Prostate gland (tissue), 2 donors: ENCODE data around the gene MRPS23. TPM values are rescaled to one million over a fixed set of nuclear protein-coding genes. Genes with fewer than 3 reads are reported as not detected.

ENCODE experiments used
- DNase-seq: peaks from one replicate; pipeline ENCODE4 v3.0.0-alpha.2; 2019; ENCODE audit warnings: low spot score
- H3K27ac ChIP-seq, 2 donors: fragments of 200-600 bp; sonication (generic); 2 replicates each; pipeline ENCODE4 v1.5.1; 2017 to 2019
- H3K27me3 ChIP-seq: fragments of 200-600 bp; sonication (generic); replicated peaks from 2 replicates; pipeline ENCODE4 v1.5.1; 2019; ENCODE audit not compliant: insufficient read depth
- H3K36me3 ChIP-seq, 2 donors: fragments of 200-600 bp; sonication (generic); 1 replicate in 1 of 2; 2 replicates in 1 of 2; pipeline versions ENCODE4 v1.5.1 to v1.8.1; 2017 to 2019
- H3K4me1 ChIP-seq: fragments of 200-600 bp; sonication (generic); replicated peaks from 2 replicates; pipeline ENCODE4 v1.5.1; 2019
- H3K4me3 ChIP-seq, 2 donors: fragments of 200-600 bp; sonication (generic); 2 replicates each; pipeline ENCODE4 v1.5.1; 2017 to 2019
- H3K9me3 ChIP-seq: fragments of 200-600 bp; sonication (generic); 2 replicates; pipeline ENCODE4 v1.5.1; 2017
- CTCF ChIP-seq, 4 experiments: fragments of 200-600 bp in 2 of 4; fragments of 450-650 bp in 2 of 4; sonication (generic) in 2 of 4; IDR thresholded peaks; 1 replicate in 3 of 4; 2 replicates in 1 of 4; pipeline ENCODE4 v1.5.1; 2016 to 2019; ENCODE audit warnings: antibody characterized with exemption in 4 of 4, mild to moderate bottlenecking in 2 of 4, moderate library complexity in 2 of 4
- POLR2A ChIP-seq: fragments of 450-650 bp; IDR thresholded peaks from one replicate; pipeline ENCODE4 v1.6.1; 2016; ENCODE audit warnings: antibody characterized with exemption, mild to moderate bottlenecking
- POLR2AphosphoS5 ChIP-seq: sonication (generic); formaldehyde crosslinking; IDR thresholded peaks from one replicate; pipeline ENCODE4 v1.6.1; 2017; ENCODE audit warnings: antibody characterized with exemption
- whole genome bisulfite sequencing: methylation state at CpG from one replicate; pipeline ENCODE4 v1.1.5; 2018; 5-methylcytosine and 5-hydroxymethylcytosine counted together
- intact Hi-C: fragments of 100-400 bp; cut with DNase I; formaldehyde crosslinking; loops from one replicate; pipeline ENCODE4 v1.14.2; 2022
- total RNA-seq, 2 donors: library from RNA; depleted of rRNA; stranded (reverse); fragments of >200 nt; gene quantifications; one replicate each; pipeline ENCODE4 v1.1.0, GENCODE V29; 2016

MRPS23 gene
- total RNA-seq, 2 donors from 2014 or later = 29.0 to 43.1 TPM

DNA sequence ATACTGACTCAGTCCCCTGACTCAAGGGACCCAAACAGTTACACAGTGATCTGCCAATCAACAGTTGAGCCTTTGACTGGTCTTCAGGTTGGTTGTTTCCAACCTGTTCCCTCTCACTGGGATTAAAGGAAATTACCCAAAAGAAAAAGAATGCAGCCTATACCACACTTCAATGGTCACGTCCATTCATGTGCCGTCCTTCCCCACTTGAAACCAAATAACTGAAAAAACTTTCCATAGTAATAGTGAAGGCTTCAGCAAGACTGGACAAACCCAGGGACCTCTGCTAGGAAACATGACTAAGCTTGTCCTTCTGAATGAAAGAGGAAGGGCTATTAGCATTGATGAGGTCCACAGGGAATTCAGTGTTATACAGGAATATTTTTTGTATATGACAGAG is 30.6 kb downstream of the MRPS23 start:
- Histone ChIP-seq H3K36me3 (no peaks in the 10 kb centered on the region), H3K4me3 (no peak overlapping the region), H3K27ac (no peak overlapping the region), H3K4me1 (no peaks in the 10 kb centered on the region), H3K9me3 (no peaks in the 10 kb centered on the region), H3K27me3 (no peaks in the 10 kb centered on the region)
- 56% methylated on average over 2 of the region's 2 CpGs for WGBS
- DNase-seq = no peak
- TF ChIP-seq POLR2A (no peak), CTCF (IDR thresholded peaks at IDR 0.05) (no peak), POLR2AphosphoS5 (no peak)
- intact Hi-C loops = no loop called here

- no peaks in the 10 kb centered on the region for H3K9me3 ChIP-seq
- intact Hi-C loops = no loop called here
- WGBS = 91% methylated on average over 9 of the region's 9 CpGs
- H3K27me3 ChIP-seq = no peaks in the 10 kb centered on the region
- H3K4me3 ChIP-seq = no peak overlapping the region
- no peak for TF ChIP-seq POLR2A
- no peak for TF ChIP-seq POLR2AphosphoS5
- TF ChIP-seq CTCF (IDR thresholded peaks at IDR 0.05) = no peak
- H3K36me3 ChIP-seq = no peaks in the 10 kb centered on the region
- H3K4me1 ChIP-seq = no peaks in the 10 kb centered on the region
- no peak for DNase-seq
- H3K27ac ChIP-seq = no peak overlapping the region
Measured at GRCh38 chr17:57818066-57818465, 31.8 kb downstream of the MRPS23 start.

DNA sequence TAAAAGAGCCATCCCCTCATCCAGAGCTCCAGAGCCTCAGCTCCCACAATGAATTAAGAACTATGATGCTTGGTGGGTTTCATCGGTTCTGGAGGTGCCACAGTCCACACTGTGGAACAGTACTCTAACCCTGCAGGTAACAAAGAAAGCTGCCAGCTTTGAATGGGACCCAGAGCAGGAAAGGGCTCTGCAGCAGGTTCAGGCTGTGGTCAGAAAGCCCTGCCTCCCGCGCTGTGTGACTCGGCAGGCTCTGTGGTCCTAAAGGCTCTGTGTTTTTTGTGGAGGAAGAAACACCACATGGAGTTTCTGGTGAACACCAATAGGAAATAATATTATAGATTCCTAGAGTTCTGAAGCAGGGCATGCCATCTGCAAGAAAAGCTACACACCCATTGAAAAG is 32.5 kb downstream of the MRPS23 start:
- Histone ChIP-seq H3K27me3 (no peaks in the 10 kb centered on the region), H3K4me3 (no peak overlapping the region), H3K4me1 (no peaks in the 10 kb centered on the region), H3K36me3 (no peaks in the 10 kb centered on the region), H3K27ac (no peak overlapping the region), H3K9me3 (no peaks in the 10 kb centered on the region)
- WGBS = 93% methylated on average over 4 of the region's 4 CpGs
- intact Hi-C loops = no loop called here
- no peak for DNase-seq
- TF ChIP-seq POLR2AphosphoS5 = no peak
- TF ChIP-seq CTCF (IDR thresholded peaks at IDR 0.05) = no peak
- TF ChIP-seq POLR2A = no peak

DNA sequence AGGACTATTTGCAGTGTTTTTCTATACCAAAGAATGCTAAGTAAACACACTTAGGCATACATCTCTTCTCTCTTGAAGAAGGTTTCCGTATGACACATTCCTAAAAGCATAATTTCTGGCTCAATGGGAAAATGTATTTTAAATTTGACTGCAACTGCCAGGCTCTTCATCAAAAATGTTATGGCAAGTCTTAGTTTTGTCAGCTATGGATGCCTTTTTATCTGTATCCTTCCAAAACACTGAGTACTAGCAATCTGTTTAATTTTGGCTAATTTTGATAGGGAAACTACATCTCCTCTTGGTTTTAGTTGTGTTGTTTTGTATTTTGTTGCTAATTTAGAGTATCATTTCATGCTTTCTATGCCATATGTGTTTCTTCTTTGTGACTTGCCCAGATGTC is 35.4 kb downstream of the MRPS23 start:
- intact Hi-C loops = no loop called here
- TF ChIP-seq CTCF (IDR thresholded peaks at IDR 0.05) (no peak), POLR2AphosphoS5 (no peak), POLR2A (no peak)
- no peak overlapping the region for H3K4me3 ChIP-seq
- no peak overlapping the region for H3K27ac ChIP-seq
- H3K4me1 ChIP-seq = peaks cover 5% of the 10 kb centered on the region
- no peak for DNase-seq
- no peaks in the 10 kb centered on the region for H3K36me3 ChIP-seq
- WGBS = 98% methylated on average over 1 of the region's 1 CpG
- no peaks in the 10 kb centered on the region for H3K9me3 ChIP-seq
- no peaks in the 10 kb centered on the region for H3K27me3 ChIP-seq

- Histone ChIP-seq H3K36me3 (no peaks in the 10 kb centered on the region), H3K27me3 (no peaks in the 10 kb centered on the region), H3K27ac (no peak overlapping the region), H3K4me1 (peaks cover 5% of the 10 kb centered on the region), H3K4me3 (no peak overlapping the region), H3K9me3 (no peaks in the 10 kb centered on the region)
- no peak for DNase-seq
- intact Hi-C loops = loop anchor here (2.0 kb wide), 1 partner anchor 21 kb away; no protein-coding TSS in a partner anchor
- WGBS = 70% methylated on average over 8 of the region's 8 CpGs
- no peak for TF ChIP-seq POLR2A
- no peak for TF ChIP-seq CTCF (IDR thresholded peaks at IDR 0.05)
- no peak for TF ChIP-seq POLR2AphosphoS5
Measured at GRCh38 chr17:57811638-57812280, 38.1 kb downstream of the MRPS23 start.
